DND-41 (cell line): ENCODE measurements around the gene CACNA1S.

Source experiments
- ATAC-seq: fragments of 200-7000 bp; cut with Tn5 transposase; 3 replicates; pipeline ENCODE4 v1.9.1; 2021; ENCODE audit warnings: low read depth; ENCODE audit not compliant: insufficient read depth
- DNase-seq: peaks from one replicate; pipeline ENCODE4 v3.0.0-alpha.2; 2020
- H2AFZ ChIP-seq: 2 replicates; pipeline ENCODE4 v1.6.0; 2012; ENCODE audit warnings: low read depth, low read length
- H3K27ac ChIP-seq: 2 replicates; pipeline ENCODE4 v1.5.1; 2012; ENCODE audit warnings: low read length, inconsistent platforms
- H3K27me3 ChIP-seq: fragments of 200-600 bp; sonication (generic); 2 replicates; pipeline ENCODE4 v1.6.0; 2012; ENCODE audit warnings: low read length, mild to moderate bottlenecking, inconsistent platforms; ENCODE audit not compliant: insufficient read depth, poor library complexity
- H3K36me3 ChIP-seq: 2 replicates; pipeline ENCODE4 v1.5.1; 2012; ENCODE audit warnings: low read length, inconsistent platforms; ENCODE audit not compliant: insufficient read depth
- H3K4me1 ChIP-seq: 2 replicates; pipeline ENCODE4 v1.5.1; 2012; ENCODE audit warnings: mild to moderate bottlenecking, low read length; ENCODE audit not compliant: insufficient read depth
- H3K4me2 ChIP-seq: 2 replicates; pipeline ENCODE4 v1.6.0; 2012; ENCODE audit warnings: mild to moderate bottlenecking, moderate library complexity, low read length, inconsistent platforms; ENCODE audit not compliant: insufficient read depth
- H3K4me3 ChIP-seq, 2 experiments: fragments of 200-600 bp in 1 of 2; shearing (Covaris generic) in 1 of 2; 2 replicates each; pipeline ENCODE4 v1.5.1; 2012 to 2016; ENCODE audit warnings: inconsistent platforms in 2 of 2, low read length in 2 of 2, mild to moderate bottlenecking in 2 of 2, low read depth in 1 of 2, moderate library complexity in 1 of 2
- H3K79me2 ChIP-seq: 2 replicates; pipeline ENCODE4 v1.6.0; 2012; ENCODE audit warnings: low read length, inconsistent platforms; ENCODE audit not compliant: insufficient read depth
- H3K9ac ChIP-seq: 2 replicates; pipeline ENCODE4 v1.6.0; 2012; ENCODE audit warnings: low read depth, mild to moderate bottlenecking, inconsistent platforms, low read length, moderate library complexity
- H3K9me3 ChIP-seq: 2 replicates; pipeline ENCODE4 v1.5.1; 2012; ENCODE audit warnings: low read length, moderate library complexity, mild to moderate bottlenecking, inconsistent platforms; ENCODE audit not compliant: insufficient read depth, severe bottlenecking
- H4K20me1 ChIP-seq: 2 replicates; pipeline ENCODE4 v1.6.0; 2012; ENCODE audit warnings: low read length; ENCODE audit not compliant: insufficient read depth
- EZH2 ChIP-seq: IDR thresholded peaks from 3 replicates; pipeline ENCODE4 v1.6.1; 2012; ENCODE audit warnings: borderline replicate concordance, low read depth, mild to moderate bottlenecking, moderate library complexity, low read length, inconsistent platforms; ENCODE audit not compliant: severe bottlenecking
- TF ChIP-seq, protein P1 (sequence below): IDR thresholded peaks from 2 replicates; pipeline ENCODE4 v1.5.1; 2012; ENCODE audit warnings: borderline replicate concordance, low read length, moderate library complexity, mild to moderate bottlenecking; ENCODE audit not compliant: poor library complexity, severe bottlenecking; ENCODE audit errors: extremely low read depth

Gene CACNA1S

DNA sequence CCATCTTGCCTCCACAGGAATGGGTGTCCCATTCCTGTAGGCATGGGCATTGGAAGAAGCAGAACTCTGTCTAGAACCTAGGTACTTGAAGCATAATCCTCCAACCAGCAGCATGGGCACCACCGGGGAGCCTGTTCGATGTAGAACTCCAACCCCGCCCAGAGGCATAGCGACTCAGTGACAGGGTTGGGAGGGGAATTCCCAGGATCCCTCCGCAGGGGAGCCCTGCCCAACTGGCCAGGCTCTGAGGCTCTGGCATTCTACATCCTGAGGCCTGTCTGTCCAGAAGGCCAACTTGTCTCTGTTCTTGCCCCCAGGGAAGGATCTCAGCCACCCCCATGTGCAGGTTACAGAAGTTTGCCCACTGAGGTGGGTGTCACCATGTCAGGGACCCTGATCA is 38.2 kb downstream of the CACNA1S start:
- H4K20me1 ChIP-seq = peaks cover 3% of the 10 kb centered on the region
- H3K9me3 ChIP-seq = no peaks in the 10 kb centered on the region
- no peak overlapping the region for H2AFZ ChIP-seq
- H3K4me1 ChIP-seq = no peaks in the 10 kb centered on the region
- DNase-seq (no peak), ATAC-seq (no peak)
- H3K79me2 ChIP-seq = no peaks in the 10 kb centered on the region
- no peaks in the 10 kb centered on the region for H3K36me3 ChIP-seq
- no peak overlapping the region for H3K4me3 ChIP-seq
- H3K27me3 ChIP-seq = peaks cover 4% of the 10 kb centered on the region
- TF ChIP-seq, protein P1, sequence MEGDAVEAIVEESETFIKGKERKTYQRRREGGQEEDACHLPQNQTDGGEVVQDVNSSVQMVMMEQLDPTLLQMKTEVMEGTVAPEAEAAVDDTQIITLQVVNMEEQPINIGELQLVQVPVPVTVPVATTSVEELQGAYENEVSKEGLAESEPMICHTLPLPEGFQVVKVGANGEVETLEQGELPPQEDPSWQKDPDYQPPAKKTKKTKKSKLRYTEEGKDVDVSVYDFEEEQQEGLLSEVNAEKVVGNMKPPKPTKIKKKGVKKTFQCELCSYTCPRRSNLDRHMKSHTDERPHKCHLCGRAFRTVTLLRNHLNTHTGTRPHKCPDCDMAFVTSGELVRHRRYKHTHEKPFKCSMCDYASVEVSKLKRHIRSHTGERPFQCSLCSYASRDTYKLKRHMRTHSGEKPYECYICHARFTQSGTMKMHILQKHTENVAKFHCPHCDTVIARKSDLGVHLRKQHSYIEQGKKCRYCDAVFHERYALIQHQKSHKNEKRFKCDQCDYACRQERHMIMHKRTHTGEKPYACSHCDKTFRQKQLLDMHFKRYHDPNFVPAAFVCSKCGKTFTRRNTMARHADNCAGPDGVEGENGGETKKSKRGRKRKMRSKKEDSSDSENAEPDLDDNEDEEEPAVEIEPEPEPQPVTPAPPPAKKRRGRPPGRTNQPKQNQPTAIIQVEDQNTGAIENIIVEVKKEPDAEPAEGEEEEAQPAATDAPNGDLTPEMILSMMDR = no peak
- TF ChIP-seq EZH2 = no peak
- H3K9ac ChIP-seq = no peak overlapping the region
- H3K27ac ChIP-seq = no peak overlapping the region
- H3K4me2 ChIP-seq = no peak overlapping the region

DNA sequence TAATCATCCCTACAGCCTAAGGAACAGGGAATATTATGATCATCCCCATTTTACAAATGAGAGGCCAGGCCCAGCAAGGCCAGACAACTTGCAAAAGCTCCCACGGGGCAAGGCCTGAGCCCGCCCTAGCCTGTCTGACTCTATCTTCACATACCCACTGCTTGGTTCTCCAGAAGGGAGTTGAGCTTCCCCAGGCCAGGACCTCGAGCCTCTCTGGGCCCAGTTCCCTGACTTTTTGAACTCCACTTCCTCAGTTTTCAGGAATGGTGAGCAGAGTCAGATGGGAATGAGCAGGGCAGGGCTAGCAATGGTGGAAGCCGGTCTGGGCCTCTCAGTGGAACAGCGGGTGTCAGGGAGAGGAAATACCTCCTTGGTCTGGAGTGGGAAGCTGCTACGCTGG is 39.3 kb downstream of the CACNA1S start:
- Histone ChIP-seq H3K4me1 (no peaks in the 10 kb centered on the region), H3K9me3 (no peaks in the 10 kb centered on the region), H3K27me3 (peaks cover 4% of the 10 kb centered on the region), H3K4me3 (no peak overlapping the region), H4K20me1 (peaks cover 2% of the 10 kb centered on the region), H3K36me3 (no peaks in the 10 kb centered on the region), H2AFZ (no peak overlapping the region), H3K4me2 (no peak overlapping the region), H3K9ac (no peak overlapping the region), H3K27ac (no peak overlapping the region), H3K79me2 (no peaks in the 10 kb centered on the region)
- TF ChIP-seq, protein P1 = no peak
- TF ChIP-seq EZH2 = no peak
- DNase-seq (no peak), ATAC-seq (no peak)

DNA sequence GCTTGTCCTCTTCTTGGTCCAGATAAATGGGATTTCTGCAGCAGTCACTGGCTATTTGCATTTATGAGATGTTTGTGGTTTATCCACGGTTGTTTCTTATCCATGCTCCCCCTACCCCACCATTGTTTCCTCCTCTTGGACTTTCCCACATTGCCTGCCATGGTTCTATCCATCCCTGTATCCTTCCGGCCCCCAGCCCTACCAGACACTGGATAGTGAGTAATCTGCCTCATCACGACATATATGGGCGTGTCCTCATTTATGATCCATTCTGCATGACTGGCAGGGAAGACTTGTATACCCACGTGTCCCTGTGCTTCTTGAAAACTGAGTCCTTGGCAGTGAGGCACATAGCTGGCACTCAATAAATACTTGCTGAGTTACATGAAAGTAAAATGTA is 40.1 kb downstream of the CACNA1S start:
- Histone ChIP-seq H3K4me1 (no peaks in the 10 kb centered on the region), H3K9me3 (no peaks in the 10 kb centered on the region), H3K27me3 (peaks cover 8% of the 10 kb centered on the region), H3K79me2 (no peaks in the 10 kb centered on the region), H3K4me3 (no peak overlapping the region), H3K27ac (no peak overlapping the region), H2AFZ (no peak overlapping the region), H3K9ac (no peak overlapping the region), H3K36me3 (no peaks in the 10 kb centered on the region), H3K4me2 (no peak overlapping the region), H4K20me1 (no peaks in the 10 kb centered on the region; the same call in 1 of the 2 replicates)
- DNase-seq (no peak), ATAC-seq (no peak)
- TF ChIP-seq EZH2 = no peak
- TF ChIP-seq, protein P1 = no peak

DNA sequence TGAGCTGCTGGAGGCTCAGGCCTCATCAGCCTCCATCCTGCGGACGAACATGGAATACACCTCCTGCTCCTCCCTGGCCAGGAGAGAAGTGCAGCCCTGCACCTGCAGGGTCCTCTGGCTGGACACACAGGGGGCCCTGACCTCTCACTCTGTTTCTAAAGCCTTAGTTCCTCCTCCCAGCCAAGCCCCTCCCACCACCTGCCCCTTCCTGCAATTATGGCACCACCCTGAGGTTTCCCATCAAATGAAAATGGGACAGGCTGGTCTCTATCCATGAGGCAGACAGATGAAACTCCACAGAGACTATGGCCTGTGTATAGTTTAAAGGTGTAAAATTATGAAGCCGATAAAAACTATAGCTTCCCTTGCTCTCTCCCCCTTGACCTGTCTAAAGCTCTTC is 42.6 kb downstream of the CACNA1S start:
- Histone ChIP-seq H3K4me1 (no peaks in the 10 kb centered on the region), H4K20me1 (no peaks in the 10 kb centered on the region; the same call in 1 of the 2 replicates), H3K36me3 (no peaks in the 10 kb centered on the region), H3K27ac (no peak overlapping the region), H3K4me2 (no peak overlapping the region), H3K27me3 (peaks cover 8% of the 10 kb centered on the region), H3K79me2 (no peaks in the 10 kb centered on the region), H3K4me3 (no peak overlapping the region), H2AFZ (no peak overlapping the region), H3K9ac (no peak overlapping the region), H3K9me3 (no peaks in the 10 kb centered on the region)
- ATAC-seq (no peak), DNase-seq (no peak)
- TF ChIP-seq EZH2 = no peak
- TF ChIP-seq, protein P1 = no peak
